GM18858 (cell line): Measurements from ENCODE around the gene ENPP5.
"Not testable (repeated sequence)": the region's sequence is repeated elsewhere in the genome, so short reads cannot be mapped to it uniquely, and the experiment has no call there.

Experiments
- ATAC-seq: cut with Tn5 transposase; IDR thresholded peaks from one replicate; pipeline ENCODE4 v1.9.1; 2021; ENCODE audit not compliant: unreplicated experiment

ENPP5 gene

DNA sequence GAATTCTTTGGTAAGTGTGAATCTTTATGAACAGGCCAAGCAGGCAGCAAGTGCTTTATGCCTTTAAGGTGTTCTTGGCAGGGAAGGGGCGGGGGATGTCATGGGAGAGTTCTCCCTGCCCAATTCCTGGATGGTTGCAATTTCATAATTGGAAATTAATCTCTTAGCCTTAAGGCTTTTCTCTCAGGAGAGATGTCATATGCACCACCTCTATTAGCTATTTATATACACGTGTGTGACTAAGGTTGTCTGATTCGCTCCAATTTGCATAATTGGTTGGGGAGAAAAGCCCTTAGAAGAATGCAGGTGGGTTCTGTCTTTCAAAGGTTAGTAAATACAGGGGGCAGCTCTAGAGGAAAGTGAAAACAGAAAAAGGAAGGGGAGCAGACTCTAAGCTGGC is 5.2 kb upstream of the ENPP5 start:
- ATAC-seq = peak; percentile 25

DNA sequence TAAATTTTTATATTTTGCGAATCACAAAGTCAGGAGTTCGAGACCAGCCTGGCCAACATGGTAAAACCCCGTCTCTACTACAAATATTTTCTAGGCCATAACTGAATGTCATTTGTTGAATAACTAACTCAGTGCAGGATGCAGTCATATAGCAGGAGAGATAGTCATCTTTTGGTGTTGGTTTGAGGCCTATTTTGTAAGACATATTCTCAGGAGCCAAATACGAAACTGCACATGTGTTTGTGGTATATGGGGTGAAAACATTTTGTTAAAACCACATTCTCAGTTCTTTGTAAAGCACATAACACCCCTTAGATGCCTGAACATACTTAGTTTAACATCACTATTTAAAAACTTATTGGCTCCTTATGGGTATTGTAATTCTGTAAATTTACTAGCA is 4.7 kb upstream of the ENPP5 start:
- peak; percentile 81 for ATAC-seq

DNA sequence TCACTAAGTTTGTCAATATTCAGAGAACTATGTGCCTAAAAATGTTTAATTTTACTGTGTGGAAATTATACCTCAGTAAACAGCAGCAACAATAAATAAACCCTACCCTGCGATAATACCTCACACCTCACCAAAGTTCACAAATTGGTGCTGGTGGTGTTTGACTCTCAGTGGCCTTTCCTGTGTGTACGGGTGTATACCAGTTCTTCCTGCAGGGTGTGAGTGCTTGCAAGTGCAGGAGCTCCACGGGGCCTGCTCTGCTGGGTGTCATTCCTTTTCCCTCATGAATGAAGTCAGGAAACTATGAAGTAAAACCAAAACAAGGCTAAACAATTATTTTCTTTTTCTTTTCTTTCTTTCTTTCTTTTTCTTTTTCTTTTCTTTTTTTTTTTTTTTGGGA is 4.1 kb upstream of the ENPP5 start:
- no peak for ATAC-seq

DNA sequence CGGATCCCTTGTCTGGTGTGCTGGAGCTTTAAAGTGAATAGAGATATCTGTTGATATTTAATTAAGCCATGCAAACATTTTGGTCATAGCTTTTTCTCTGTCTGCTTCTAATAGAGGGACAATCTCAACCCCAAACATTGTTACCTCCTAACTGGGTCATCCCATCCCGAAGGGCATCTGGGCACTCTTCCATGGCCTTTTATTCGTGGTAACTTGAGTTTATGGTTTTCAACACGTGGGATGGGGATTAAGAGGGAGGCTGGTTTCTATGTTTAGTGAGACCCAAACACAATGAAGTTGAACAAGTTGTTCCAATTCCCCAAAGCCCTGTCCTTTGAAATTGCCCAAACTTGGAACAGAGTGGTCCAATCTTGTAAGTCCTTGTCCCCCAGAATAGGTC is 1.4 kb upstream of the ENPP5 start:
- no peak for ATAC-seq

DNA sequence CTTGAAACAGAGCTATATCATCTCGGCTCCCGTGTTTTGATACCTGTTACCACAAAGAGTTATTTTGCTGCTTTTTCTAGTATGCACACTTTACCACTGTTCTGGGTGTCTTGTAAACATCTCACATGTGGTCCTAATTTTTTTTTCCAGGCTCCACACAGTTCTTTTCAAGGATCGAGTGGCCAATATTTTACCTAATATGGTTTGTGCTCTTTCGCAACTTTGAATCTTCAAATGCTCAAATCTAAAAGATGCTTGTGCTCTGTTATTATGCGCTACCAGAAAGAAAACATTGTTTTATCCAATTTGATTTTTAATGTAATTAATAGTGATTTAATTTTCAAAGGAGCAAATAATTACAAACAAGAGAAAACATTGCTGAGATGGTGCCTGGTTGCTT is 10.7 kb downstream of the ENPP5 start:
- ATAC-seq = no peak

DNA sequence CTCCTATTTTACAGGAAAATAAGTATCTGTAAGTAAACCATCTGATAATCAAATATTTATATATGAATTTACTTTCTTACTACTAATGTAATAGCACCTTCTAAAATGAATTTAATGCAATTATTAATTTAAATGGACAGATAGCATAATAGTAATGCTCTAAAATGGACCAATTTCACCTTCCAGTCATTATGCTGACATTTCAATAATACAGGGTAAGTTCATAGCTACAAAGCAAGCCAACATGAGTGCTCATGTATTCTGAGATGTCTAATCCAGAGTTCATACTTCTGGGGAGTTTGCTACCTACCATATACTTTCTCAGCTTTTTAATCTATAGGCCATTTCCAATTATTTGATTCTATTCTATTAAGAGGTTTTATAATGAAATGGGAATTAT is 11.6 kb downstream of the ENPP5 start:
- no peak for ATAC-seq

DNA sequence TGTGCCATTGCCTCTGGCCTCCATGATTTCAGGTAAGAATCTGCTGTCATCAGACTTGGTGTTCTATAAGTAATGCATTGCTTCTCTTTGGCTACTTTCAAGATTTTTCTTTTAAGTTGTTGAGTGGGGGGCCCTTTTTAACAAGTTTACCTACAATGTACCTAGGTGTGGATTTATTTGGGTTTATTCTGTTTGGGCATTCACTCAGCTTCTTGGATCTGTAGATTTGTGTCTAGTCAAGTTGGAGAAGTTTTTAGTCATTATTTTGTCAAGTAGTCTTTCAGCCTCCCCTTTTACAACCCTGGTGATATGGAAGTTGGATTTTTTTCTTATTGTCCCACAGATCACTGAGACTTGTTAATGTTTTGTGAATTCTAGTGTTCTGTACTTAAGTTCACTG is 14.1 kb downstream of the ENPP5 start:
- ATAC-seq = no peak

DNA sequence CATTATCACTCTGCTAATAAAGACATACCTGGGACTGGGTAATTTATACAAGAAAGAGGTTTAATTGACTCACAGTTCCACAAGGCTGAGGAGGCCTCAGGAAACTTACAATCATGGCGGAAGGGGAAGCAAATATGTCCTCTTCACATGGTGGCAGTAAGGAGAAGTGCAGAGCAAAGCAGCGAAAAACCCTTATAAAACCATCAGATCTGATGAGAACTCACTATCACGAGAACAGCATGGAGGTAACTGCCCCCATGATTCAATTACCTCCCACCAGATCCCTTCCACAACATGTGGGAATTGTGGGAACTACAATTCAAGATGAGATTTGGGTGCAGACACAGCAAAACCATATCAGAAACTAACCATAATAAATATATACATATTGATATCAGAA is 21.7 kb downstream of the ENPP5 start:
- ATAC-seq = not testable (repeated sequence)

DNA sequence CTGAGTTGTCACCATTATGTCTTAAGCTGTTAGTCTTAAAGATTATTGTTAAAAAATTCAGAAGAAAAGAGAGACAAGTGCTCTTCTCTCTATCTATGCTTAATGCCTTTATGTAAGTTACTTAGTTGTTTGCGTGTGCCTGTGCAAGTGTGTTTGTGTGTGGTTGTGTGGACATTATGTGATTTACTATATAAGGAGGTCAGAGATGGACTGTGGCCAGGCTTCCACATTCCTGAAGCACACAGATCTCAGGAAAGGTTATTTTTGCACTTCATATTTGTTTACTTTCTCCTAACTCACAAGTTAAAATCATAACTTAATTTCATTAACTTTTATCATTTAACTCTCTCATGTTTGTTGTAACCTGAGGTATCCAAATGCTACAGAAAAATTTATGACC is 26.5 kb downstream of the ENPP5 start:
- no peak for ATAC-seq

DNA sequence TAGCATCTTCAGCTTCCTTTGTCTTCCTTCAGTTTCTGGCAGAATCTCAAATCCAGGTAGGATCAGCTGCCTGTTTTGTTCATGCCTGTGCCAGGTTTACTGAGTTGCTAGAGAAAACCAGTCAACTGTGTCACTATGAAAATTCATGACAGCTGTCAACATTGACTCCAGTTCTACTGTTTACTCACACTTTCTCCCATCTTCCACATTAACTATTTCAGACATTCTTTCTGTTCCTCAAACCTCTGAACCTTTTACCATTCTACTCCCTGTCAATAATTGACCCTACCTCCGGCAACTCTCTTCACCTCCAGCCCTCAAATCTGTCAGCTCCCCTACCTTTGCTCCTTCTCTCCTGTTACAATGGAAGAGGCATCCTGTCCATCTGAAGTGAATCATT is 32.5 kb downstream of the ENPP5 start:
- peak; percentile 80 for ATAC-seq

DNA sequence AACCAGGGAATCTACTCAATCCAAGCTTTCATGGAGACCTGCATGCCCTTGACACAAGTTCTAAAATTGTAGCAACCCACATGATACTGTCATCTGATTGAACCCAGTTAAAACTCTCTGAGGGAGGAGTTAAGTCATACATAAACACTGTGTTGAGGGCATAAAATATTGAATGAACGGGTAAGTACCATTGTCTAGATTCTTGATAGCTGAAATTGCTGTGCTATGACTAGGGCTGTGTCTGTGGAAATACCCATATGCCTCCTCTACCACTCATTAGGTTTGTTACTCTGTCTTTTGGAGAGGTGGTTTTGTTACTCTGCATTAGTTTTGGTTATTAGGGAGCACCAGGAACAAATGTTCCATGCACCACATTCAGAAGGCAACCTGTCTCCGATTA is 33.4 kb downstream of the ENPP5 start:
- ATAC-seq = peak; percentile 34

DNA sequence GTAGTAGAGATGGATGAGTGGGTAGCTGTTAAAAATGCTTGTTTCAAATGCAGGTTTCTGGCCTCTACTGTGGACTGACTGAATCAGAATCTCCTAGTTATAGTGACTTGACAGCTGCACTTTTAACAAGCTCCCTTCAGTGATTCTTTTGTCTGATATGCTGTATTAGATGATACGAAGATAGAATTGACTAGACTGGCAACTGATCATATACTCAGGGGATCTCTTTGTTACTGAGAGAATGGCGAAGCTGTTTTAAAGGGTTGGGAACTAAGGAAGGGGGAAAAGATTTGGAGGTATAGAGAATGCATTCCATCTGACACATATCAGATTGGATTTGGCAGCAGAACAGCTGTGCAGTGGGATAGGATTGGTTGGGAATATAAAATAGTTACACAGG is 33.9 kb downstream of the ENPP5 start:
- ATAC-seq = no peak

DNA sequence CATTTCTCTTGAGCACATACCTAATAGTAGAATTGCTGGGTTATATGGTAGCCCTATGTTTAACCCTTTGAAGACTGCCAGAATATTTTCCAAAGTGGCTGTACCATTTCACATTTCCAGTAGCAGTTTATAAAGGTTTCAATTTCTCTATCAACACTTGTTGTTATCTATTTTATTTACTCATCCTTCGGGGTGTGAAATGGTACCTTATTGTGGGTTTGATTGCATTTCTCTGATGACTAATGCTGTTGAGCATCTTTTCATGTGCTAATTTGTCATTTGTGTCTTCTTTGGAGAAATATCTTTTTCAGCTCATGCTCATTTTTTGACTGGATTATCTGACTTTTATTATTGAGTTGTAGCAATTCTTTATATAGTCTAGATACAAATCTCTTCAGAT is 35.6 kb downstream of the ENPP5 start:
- no peak for ATAC-seq

DNA sequence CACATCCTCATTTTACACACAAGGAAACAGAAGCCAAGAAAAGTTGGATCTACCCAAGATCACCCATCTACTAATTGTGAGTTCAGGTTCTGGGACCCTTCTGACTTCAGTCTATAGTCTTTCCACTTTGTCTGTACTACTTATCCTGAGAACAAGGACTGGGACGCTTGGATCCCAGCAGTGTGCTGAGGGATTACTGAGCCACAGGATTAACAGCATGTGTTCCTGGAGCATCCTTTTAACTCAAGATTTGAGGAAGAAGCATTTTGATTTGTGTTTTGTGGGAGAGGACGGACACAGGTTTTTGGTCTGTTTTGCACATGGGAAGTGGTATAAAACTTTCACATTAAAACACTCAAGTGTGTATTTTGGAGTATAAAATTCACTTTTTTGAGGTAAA is 36.6 kb downstream of the ENPP5 start:
- no peak for ATAC-seq

DNA sequence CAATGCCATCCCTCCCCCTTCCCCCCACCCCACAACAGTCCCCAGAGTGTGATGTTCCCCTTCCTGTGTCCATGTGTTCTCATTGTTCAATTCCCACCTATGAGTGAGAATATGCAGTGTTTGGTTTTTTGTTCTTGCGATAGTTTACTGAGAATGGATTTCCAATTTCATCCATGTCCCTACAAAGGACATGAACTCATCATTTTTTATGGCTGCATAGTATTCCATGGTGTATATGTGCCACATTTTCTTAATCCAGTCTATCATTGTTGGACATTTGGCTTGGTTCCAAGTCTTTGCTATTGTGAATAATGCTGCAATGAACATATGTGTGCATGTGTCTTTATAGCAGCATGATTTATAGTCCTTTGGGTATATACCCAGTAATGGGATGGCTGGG is 39.5 kb downstream of the ENPP5 start:
- ATAC-seq = not testable (repeated sequence)

DNA sequence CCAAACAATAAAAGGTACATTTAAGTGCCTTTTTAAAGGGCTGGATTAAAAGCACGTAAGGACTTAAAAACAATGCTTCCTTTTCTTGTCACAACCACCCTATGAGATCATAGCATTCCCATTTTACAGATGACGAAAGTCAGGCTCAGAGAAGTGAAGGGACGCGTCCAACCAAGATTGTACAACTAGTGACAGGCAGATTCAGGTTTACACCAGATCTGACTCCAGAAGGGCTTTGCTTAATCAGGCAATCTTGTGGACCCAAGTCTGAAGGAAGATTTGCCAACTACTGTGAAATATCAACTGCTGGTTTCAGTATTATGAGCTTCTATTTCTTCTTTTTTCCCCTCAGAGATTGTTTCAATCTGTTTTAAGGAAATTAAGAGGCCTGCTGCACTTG is 40.1 kb downstream of the ENPP5 start:
- no peak for ATAC-seq

DNA sequence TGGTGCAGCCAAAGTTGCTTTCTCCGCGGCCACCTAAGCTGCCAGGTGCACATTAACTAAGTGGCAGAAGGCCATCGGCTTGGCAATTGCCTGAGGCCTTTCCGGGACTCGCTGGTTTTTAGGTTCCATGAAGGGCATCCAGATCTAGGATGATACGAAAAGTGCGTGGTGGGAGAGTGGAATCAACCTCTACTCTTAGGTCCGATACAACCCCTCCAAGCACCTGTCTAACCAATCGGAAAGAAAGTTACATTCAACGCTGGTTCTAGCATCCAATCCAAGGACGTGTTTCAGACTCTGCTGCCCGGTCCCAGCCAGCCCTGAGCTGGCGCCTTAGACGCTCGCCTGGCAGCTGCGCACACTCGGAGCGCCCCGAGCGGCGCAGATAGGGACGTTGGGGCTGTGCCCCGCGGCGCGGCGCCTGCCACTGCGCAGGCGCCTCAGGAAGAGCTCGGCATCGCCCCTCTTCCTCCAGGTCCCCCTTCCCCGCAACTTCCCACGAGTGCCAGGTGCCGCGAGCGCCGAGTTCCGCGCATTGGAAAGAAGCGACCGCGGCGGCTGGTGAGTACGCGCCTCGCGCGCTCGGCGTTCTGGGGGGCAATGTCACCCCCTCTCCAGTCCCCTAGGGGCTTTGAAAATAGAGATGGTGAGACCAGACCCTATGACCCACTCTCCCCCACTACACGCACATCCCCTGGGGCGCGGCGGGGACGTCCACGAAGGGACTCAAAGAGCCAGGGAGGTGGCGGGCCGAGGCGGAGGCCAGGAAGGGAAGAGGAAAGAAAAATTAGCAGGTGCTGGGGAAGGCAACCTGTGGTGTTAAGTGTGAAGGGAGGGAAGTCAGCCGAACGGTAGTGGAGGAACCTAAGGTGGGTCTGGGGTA is 40.9 kb downstream of the ENPP5 start, which contains the start of gene ENPP4:
Gene ENPP4 (plus strand): TSS at position 361 of the 883 bp plus-strand sequence. CDS start 9,595 bp downstream, outside the sequence.
- ATAC-seq = peak; percentile 94

DNA sequence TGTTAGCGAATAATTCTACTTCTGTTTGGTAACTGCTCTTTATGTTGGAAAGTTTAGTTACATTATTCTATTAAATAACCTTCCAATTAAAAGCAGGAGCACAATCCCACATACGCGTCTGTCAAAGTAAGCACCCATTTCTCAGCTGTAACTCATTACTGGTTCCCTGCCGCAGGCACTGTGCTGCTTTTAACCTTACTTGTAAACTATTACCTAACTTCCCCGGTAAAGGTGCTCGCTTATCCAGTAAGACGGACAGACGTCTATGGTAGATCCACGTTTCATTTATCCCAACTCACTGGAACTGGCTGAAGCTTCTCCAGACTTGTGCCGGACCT is 41.5 kb downstream of the ENPP5 start:
- no peak for ATAC-seq

DNA sequence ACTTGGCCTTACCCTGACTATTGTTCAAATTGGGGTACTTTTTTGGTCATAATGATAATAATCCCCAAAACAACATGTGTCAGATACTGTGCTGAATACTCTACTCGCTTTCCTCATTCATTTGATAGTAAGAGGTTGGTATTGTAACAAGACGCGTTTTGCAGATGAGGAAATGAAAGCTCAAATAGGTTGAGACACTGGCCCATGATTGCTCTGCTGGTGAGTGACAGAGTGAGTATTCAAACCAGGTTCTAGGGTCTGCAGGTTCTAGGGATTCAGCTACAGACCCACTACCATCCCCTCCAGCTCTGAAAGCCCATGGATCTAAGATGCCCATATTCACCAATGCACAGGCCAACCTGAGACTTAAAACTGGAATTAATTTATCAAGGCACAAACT is 42.3 kb downstream of the ENPP5 start:
- ATAC-seq = peak; percentile 35

DNA sequence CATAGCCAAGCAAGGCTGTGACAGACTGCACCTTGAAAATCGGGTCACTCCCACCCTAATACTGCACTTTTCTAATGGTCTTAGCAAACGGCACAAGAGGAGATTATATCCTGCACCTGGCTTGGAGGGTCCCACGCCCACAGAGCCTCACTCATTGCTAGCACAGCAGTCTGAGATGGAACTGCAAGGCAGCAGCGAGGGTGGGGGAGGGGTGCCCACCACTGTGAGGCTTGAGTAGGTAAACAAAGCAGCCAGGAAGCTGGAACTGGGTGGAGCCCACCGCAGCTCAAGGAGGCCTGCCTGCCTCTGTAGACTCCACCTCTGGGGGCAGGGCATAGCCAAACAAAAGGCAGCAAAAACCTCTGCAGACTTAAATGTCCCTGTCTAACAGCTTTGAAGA is 51.1 kb downstream of the ENPP5 start:
- ATAC-seq = not testable (repeated sequence)

DNA sequence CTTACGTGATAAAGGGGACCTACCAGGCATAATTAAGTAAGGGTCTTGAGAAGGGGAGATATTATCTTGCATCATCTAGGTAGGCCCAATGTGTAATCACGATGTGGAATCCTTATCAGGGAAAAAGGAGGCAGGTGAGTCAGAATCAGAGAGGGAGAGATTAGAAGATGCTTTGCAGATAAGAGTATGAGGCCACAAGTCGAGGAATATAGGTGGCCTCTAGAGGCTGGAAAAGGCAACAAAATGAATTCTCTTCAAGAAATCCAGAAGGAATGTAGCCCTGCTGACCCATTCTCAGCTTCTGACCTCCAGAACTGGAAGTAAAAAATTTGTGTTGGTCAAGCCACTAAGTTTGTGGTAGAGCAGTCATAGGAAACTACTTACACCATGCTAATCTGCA is 51.9 kb downstream of the ENPP5 start:
- ATAC-seq = no peak

DNA sequence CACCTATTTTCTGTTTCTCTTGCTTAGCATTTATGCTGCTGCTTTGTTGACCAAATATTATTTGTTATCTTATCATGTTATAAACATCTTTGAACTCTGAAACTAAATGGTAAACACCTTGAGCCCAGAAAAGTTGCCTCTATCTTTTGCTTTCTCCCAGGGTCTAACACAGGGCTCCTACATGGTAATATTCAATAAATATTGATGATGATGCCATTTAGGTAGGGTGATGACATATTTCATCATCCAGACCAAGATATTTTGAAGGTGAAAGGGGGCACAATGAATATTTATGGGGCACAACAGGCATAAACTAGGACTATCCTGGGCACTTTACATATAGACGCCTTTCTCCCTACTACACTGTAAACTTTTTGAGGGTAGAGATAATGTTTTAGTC is 52.6 kb downstream of the ENPP5 start:
- no peak for ATAC-seq

DNA sequence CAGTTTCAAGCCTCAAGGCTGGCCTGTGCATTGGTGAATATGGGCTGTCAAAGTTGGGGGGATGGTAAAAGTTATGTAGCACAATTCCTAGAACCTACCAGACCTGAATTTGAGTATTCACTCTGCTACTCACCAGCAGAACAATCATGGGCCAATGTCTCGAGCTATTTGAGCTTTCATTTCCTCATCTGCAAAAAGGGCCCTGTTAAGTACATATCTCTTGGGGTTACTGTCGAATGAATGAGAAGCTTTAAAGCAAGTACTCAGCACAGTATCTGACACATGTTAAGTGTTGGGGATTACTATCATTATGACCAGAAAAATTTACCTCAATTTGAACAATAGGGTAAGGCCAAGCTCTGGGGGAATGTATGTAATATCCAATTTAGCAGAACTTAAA is 54.5 kb downstream of the ENPP5 start:
- ATAC-seq = no peak
